Prostate gland (tissue), 2 donors: ENCODE results near the gene NUP160. TPM values are rescaled to one million over a fixed set of nuclear protein-coding genes. Genes with fewer than 3 reads are reported as not detected.
"Not testable (repeated sequence)": the region's sequence is repeated elsewhere in the genome, so short reads cannot be mapped to it uniquely, and the experiment has no call there.

Experiments
- DNase-seq: peaks from one replicate; pipeline ENCODE4 v3.0.0-alpha.2; 2019; ENCODE audit warnings: low spot score
- H3K27ac ChIP-seq, 2 donors: fragments of 200-600 bp; sonication (generic); 2 replicates each; pipeline ENCODE4 v1.5.1; 2017 to 2019
- H3K27me3 ChIP-seq: fragments of 200-600 bp; sonication (generic); replicated peaks from 2 replicates; pipeline ENCODE4 v1.5.1; 2019; ENCODE audit not compliant: insufficient read depth
- H3K36me3 ChIP-seq, 2 donors: fragments of 200-600 bp; sonication (generic); 1 replicate in 1 of 2; 2 replicates in 1 of 2; pipeline versions ENCODE4 v1.5.1 to v1.8.1; 2017 to 2019
- H3K4me1 ChIP-seq: fragments of 200-600 bp; sonication (generic); replicated peaks from 2 replicates; pipeline ENCODE4 v1.5.1; 2019
- H3K4me3 ChIP-seq, 2 donors: fragments of 200-600 bp; sonication (generic); 2 replicates each; pipeline ENCODE4 v1.5.1; 2017 to 2019
- H3K9me3 ChIP-seq: fragments of 200-600 bp; sonication (generic); 2 replicates; pipeline ENCODE4 v1.5.1; 2017
- CTCF ChIP-seq, 4 experiments: fragments of 200-600 bp in 2 of 4; fragments of 450-650 bp in 2 of 4; sonication (generic) in 2 of 4; IDR thresholded peaks; 1 replicate in 3 of 4; 2 replicates in 1 of 4; pipeline ENCODE4 v1.5.1; 2016 to 2019; ENCODE audit warnings: antibody characterized with exemption in 4 of 4, mild to moderate bottlenecking in 2 of 4, moderate library complexity in 2 of 4
- POLR2A ChIP-seq: fragments of 450-650 bp; IDR thresholded peaks from one replicate; pipeline ENCODE4 v1.6.1; 2016; ENCODE audit warnings: antibody characterized with exemption, mild to moderate bottlenecking
- POLR2AphosphoS5 ChIP-seq: sonication (generic); formaldehyde crosslinking; IDR thresholded peaks from one replicate; pipeline ENCODE4 v1.6.1; 2017; ENCODE audit warnings: antibody characterized with exemption
- WGBS: methylation state at CpG from one replicate; pipeline ENCODE4 v1.1.5; 2018; 5-methylcytosine and 5-hydroxymethylcytosine counted together
- intact Hi-C: fragments of 100-400 bp; cut with DNase I; formaldehyde crosslinking; loops from one replicate; pipeline ENCODE4 v1.14.2; 2022
- total RNA-seq, 2 donors: library from RNA; depleted of rRNA; stranded (reverse); fragments of >200 nt; gene quantifications; one replicate each; pipeline ENCODE4 v1.1.0, GENCODE V29; 2016

Gene NUP160
- total RNA-seq, 2 donors from 2014 or later = 17.9 to 43.2 TPM

GRCh38 chr11:47891886-47892285 is 43.7 kb upstream of the NUP160 start:
- H3K27ac ChIP-seq = no peak overlapping the region
- no peak for DNase-seq
- H3K9me3 ChIP-seq = no peaks in the 10 kb centered on the region
- intact Hi-C loops = no loop called here
- WGBS = 84% methylated on average over 3 of the region's 3 CpGs
- TF ChIP-seq POLR2AphosphoS5 = no peak
- no peak for TF ChIP-seq CTCF (IDR thresholded peaks at IDR 0.05)
- no peak for TF ChIP-seq POLR2A
- no peak overlapping the region for H3K4me3 ChIP-seq
- no peaks in the 10 kb centered on the region for H3K27me3 ChIP-seq
- no peaks in the 10 kb centered on the region for H3K36me3 ChIP-seq
- H3K4me1 ChIP-seq = no peaks in the 10 kb centered on the region

- H3K9me3 ChIP-seq = no peaks in the 10 kb centered on the region
- H3K36me3 ChIP-seq = no peaks in the 10 kb centered on the region
- no peak overlapping the region for H3K4me3 ChIP-seq
- TF ChIP-seq POLR2A (no peak), CTCF (IDR thresholded peaks at IDR 0.05) (no peak), POLR2AphosphoS5 (no peak)
- intact Hi-C loops = no loop called here
- H3K4me1 ChIP-seq = no peaks in the 10 kb centered on the region
- DNase-seq = no peak
- H3K27ac ChIP-seq = no peak overlapping the region
- no peaks in the 10 kb centered on the region for H3K27me3 ChIP-seq
- 58% methylated on average over 4 of the region's 4 CpGs for WGBS
These were observed 41.7 kb upstream of the NUP160 start for GRCh38 chr11:47889714-47890441.

GRCh38 chr11:47887910-47888569 is 39.9 kb upstream of the NUP160 start:
- H3K9me3 ChIP-seq = no peaks in the 10 kb centered on the region
- no peaks in the 10 kb centered on the region for H3K36me3 ChIP-seq
- intact Hi-C loops = no loop called here
- DNase-seq = no peak
- H3K4me1 ChIP-seq = no peaks in the 10 kb centered on the region
- no peak overlapping the region for H3K27ac ChIP-seq
- TF ChIP-seq POLR2AphosphoS5 (no peak), POLR2A (no peak), CTCF (IDR thresholded peaks at IDR 0.05) (no peak)
- no peaks in the 10 kb centered on the region for H3K27me3 ChIP-seq
- 88% methylated on average over 5 of the region's 5 CpGs for WGBS
- no peak overlapping the region for H3K4me3 ChIP-seq

- peak; percentile 6 for DNase-seq
- Histone ChIP-seq H3K4me3 (no peak overlapping the region), H3K27ac (no peak overlapping the region), H3K27me3 (no peaks in the 10 kb centered on the region), H3K9me3 (no peaks in the 10 kb centered on the region), H3K36me3 (no peaks in the 10 kb centered on the region), H3K4me1 (no peaks in the 10 kb centered on the region)
- intact Hi-C loops = no loop called here
- TF ChIP-seq CTCF (IDR thresholded peaks at IDR 0.05) = no peak
- TF ChIP-seq POLR2AphosphoS5 = peak; percentile 45
- no peak for TF ChIP-seq POLR2A
- WGBS = 28% methylated on average over 6 of the region's 6 CpGs
These were observed 37.9 kb upstream of the NUP160 start for GRCh38 chr11:47886096-47886495.

- H3K4me1 ChIP-seq, H3K36me3 ChIP-seq, H3K9me3 ChIP-seq, H3K27ac ChIP-seq, intact Hi-C loops, DNase-seq, H3K27me3 ChIP-seq, H3K4me3 ChIP-seq: not testable (repeated sequence)
- WGBS = 95% methylated on average over 13 of the region's 13 CpGs
These were observed 34.3 kb upstream of the NUP160 start for GRCh38 chr11:47882437-47882836.
